ENCODE measurements around the gene CACTIN.

- TF ChIP-seq CTCF (IDR thresholded peaks at IDR 0.05) (no peak), POLR2AphosphoS5 (IDR thresholded peaks at IDR 0.05) (no peak), POLR2A (IDR thresholded peaks at IDR 0.05) (no peak)
Observed at GRCh38 chr19:3625996-3626472, 556 bp downstream of the CACTIN start.
